ENCODE measurements around the gene PCDHA6. TPM values are rescaled to one million over a fixed set of nuclear protein-coding genes. Genes with fewer than 3 reads are reported as not detected.

PCDHA6 gene
- total RNA-seq, 2 experiments from 2014 or later = not detected

- Mint-ChIP-seq H3K27ac (no peak overlapping the region), H3K36me3 (ENCODE audit: low read depth) (no peaks in the 10 kb centered on the region), H3K4me1 (ENCODE audit: low read depth) (no peaks in the 10 kb centered on the region), H3K9me3 (ENCODE audit: insufficient read depth) (peaks cover 13% of the 10 kb centered on the region), H3K27me3 (ENCODE audit: low read depth) (peaks cover 3% of the 10 kb centered on the region), H3K4me3 (peak overlapping the region; percentile 8)
- DNase-seq (no peak), ATAC-seq (no peak)
- POLR2A ChIA-PET = no interaction called here
- CTCF ChIA-PET = no interaction called here
These were observed 49.5 kb downstream of the PCDHA6 start for GRCh38 chr5:140877262-140877581.

Other genes starting within 250 kb of the PCDHA6 start
- under 1 TPM; 0.42 to 0.45 TPM for gene CD14, start 194.8 kb upstream of the PCDHA6 start, total RNA-seq
- 10 to 100 TPM; 30.5 to 36.5 TPM for gene TMCO6, start 188.5 kb upstream of the PCDHA6 start, total RNA-seq
- 10 to 100 TPM; 81.6 to 84.0 TPM for gene NDUFA2, start 180.3 kb upstream of the PCDHA6 start, total RNA-seq
- gene IK, start 180.1 kb upstream of the PCDHA6 start, total RNA-seq = 100 to 1,000 TPM in 1 of 2 experiments, 10 to 100 TPM in 1; 92.1 to 104 TPM
- 10 to 100 TPM; 40.1 to 41.1 TPM for gene WDR55, start 163.1 kb upstream of the PCDHA6 start, total RNA-seq
- gene DND1, start 154.4 kb upstream of the PCDHA6 start, total RNA-seq = 1 to 10 TPM; 3.1 to 4.1 TPM
- gene HARS1, start 136.6 kb upstream of the PCDHA6 start, total RNA-seq = 10 to 100 TPM; 81.6 to 87.6 TPM
- gene HARS2, start 136.5 kb upstream of the PCDHA6 start, total RNA-seq = 10 to 100 TPM; 27.3 to 29.0 TPM
- gene ZMAT2, start 127.5 kb upstream of the PCDHA6 start, total RNA-seq = 10 to 100 TPM; 43.3 to 47.4 TPM
- gene PCDHA1, start 41.8 kb upstream of the PCDHA6 start, total RNA-seq = not detected
- gene PCDHA2, start 33.1 kb upstream of the PCDHA6 start, total RNA-seq = not detected
- gene PCDHA3, start 26.9 kb upstream of the PCDHA6 start, total RNA-seq = not detected
- gene PCDHA4, start 20.9 kb upstream of the PCDHA6 start, total RNA-seq = not detected
- gene PCDHA5, start 6.3 kb upstream of the PCDHA6 start, total RNA-seq = not detected
- not detected for gene PCDHA7, start 6.3 kb downstream of the PCDHA6 start, total RNA-seq
- not detected for gene PCDHA8, start 13.2 kb downstream of the PCDHA6 start, total RNA-seq
- not detected for gene PCDHA9, start 20.4 kb downstream of the PCDHA6 start, total RNA-seq
- gene PCDHA10, start 27.9 kb downstream of the PCDHA6 start, total RNA-seq = not detected
- gene PCDHA11, start 41.0 kb downstream of the PCDHA6 start, total RNA-seq = not detected
- gene PCDHA12, start 47.3 kb downstream of the PCDHA6 start, total RNA-seq = not detected
- not detected for gene PCDHA13, start 54.2 kb downstream of the PCDHA6 start, total RNA-seq
- not detected for gene PCDHAC1, start 98.3 kb downstream of the PCDHA6 start, total RNA-seq
- gene PCDHAC2, start 138.5 kb downstream of the PCDHA6 start, total RNA-seq = not detected
- gene PCDHB1, start 223.4 kb downstream of the PCDHA6 start, total RNA-seq = not detected

All from activated CD8-positive, alpha-beta T cell treated with anti-CD3 and anti-CD28 coated beads, Interleukin-2, amount 10 ng/mL, durations not matched to agents 7 days and 5 days (primary cell).